CD4-positive, alpha-beta T cell treated with Interferon alpha-2 for 1 hour (primary cell): ENCODE results near the gene LINC00632.

Source experiments
- DNase-seq, 2 donors: peaks; one replicate each; pipeline ENCODE4 v3.0.0-alpha.2; 2020 to 2022

Gene LINC00632

DNA sequence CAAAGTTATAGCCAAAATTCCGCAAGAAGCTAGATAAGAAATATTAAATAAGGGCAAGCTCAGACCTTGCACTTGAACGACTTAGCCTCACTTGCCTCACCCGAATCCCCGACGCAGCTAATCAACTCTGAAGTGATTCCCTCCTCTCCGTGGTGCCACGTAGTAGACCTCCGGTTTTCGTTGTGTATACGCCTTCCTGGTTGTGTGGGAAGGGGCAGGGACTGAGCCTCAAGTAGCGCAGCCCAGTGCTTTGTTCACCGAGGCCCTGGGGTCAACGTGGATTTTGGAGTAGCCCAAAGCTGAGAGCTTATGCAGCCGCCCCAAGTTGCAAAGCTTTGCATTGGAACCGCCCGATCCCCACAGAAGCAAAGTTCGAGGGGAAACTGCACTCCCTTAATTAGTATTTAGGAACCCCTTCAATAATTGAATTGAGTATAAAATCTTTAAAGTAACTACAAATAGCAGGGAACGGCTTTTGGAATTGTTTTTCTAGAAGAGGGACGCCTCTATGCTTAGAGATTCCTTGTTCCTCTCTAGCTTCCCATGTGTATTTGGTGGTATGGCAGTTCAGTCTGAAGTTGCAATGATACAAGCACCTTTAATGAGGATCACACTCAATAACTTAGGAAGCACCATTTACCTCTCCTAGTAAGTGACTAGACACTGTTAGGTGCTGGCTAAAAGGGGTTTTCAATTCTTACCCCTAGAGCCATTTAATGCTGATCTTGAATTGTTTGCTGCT is 55.7 kb downstream of the LINC00632 start:
- no peak for DNase-seq

- DNase-seq, result peak; percentile 30 to 43
Measured at GRCh38 chrX:140766024-140766611, 56.6 kb downstream of the LINC00632 start.

- DNase-seq, result no peak
Measured at GRCh38 chrX:140767646-140768045, 58.1 kb downstream of the LINC00632 start.

DNA sequence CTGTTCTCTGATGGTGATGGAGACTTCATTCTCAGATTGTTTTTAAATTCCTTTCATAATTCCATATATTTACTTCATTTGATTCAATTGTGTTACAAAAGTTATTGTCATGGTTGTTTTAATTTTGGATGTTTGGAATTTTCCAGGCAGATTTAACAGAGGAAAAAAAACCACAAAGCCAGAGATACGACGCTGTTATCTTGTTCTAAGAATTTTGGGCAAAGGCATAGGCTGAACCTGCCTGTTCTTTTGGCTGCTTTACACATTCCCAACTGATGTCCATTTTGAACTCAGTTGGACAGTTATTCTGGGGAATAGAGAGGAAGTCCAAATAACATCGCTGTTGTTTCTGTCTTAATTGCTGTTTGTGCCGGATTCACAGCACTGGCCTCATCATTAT is 65.7 kb downstream of the LINC00632 start:
- DNase-seq, result no peak

- no peak for DNase-seq
Measured at GRCh38 chrX:140776320-140776719, 66.8 kb downstream of the LINC00632 start.

DNA sequence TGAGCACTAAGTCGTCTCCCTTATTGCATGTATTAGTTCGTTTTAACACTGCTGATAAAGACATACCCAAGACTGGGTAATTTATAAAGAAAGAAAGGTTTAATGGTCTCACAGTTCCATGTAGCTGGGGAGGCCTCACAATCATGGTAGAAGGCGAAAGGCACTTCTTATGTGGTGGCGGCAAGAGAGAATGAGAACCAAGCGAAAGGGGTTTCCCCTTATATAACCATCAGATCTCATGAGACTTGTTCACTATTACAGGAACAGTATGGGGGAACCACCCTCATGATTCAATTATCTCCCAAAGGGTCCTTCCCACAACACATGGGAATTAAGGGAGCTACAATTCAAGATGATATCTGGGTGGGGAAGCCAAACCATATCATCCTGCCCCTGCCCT is 85.1 kb downstream of the LINC00632 start:
- no peak for DNase-seq

DNA sequence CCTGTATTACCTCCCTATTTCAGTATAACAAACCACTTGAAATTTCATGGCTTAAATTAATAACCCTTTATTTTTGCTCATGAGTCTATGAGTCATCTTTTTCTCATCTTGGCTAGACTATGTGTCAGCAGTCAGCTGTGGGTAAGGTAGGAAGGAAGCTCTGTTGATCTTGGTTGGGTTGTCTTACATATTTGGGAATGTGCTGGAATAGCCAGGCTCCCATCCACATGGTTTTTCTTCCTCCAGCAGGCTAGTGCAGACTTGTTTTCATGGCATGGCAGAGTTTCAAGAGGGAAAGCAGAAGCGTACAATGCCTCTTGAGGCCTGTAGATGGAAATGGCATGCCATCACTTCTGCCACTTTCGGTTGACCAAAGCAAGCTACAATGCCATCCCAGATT is 89.7 kb downstream of the LINC00632 start:
- DNase-seq, result no peak

DNA sequence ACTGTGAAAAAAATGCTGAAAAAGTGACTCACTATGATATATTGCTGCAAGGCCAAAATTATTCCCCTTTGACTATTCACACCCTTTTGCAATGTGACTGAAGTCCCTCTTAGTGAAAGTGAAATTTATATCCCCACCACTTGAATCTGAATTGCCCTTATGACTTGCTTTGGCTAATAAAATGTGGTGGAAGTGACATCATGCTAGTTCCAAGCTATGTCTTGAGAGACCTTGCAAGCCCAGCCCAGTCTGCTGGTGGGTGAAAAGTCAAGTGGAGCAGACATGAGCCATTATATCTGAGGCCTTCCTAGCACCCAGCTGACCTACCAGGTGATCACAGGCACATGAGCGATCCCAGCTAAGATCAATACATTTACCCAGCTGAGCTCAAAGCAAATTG is 94.7 kb downstream of the LINC00632 start:
- DNase-seq, result no peak

- no peak for DNase-seq
Measured at GRCh38 chrX:140815868-140816267, 106.3 kb downstream of the LINC00632 start.

DNA sequence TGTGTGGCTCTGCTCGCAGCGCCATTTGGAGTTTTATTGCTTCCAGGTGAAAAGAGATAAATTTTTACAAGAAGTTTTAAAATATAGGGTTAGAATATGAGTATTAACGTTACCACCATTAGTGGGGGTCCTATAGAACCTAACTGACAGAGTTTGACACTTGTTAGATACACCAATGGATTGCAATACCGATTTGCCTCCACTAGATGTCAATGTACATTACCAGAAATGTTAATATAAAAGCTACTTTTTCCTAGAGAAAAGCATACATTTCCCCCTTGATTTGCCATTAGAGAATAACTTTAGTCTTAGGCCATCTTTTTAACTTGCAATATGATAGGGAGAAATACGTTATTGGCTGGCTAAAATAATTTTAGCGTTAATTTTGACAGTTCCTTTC is 108.4 kb downstream of the LINC00632 start:
- DNase-seq, result peak in 1 of 2 donors; percentile 0

GRCh38 chrX:140821280-140821679 is 111.7 kb downstream of the LINC00632 start:
- no peak for DNase-seq

- DNase-seq, result no peak
Measured at GRCh38 chrX:140822184-140822583, 112.6 kb downstream of the LINC00632 start.

GRCh38 chrX:140822861-140823260 is 113.3 kb downstream of the LINC00632 start:
- no peak for DNase-seq

GRCh38 chrX:140836874-140837273 is 127.3 kb downstream of the LINC00632 start:
- no peak for DNase-seq
